ENCODE results near the gene NFKBIE.

The NFKBIE gene

DNA sequence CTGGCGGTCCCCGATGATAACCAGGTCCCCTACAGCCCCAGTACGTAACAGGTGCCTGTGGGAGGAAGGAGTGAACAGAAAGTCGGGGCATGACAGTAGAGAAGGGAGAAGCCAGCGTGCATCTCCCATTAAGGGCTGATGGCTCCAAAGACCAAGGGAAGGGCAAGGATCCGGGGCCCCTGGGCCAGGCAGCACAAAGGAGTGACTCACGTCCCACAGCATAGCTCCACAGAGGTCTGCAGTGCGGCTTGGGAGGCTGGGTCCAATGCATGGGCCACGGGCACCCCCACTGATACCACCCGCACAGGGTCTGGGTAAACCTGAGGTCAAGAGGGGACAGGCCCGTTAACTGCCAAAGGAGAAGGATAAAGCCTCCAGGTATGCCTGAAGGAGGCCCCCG, 37.5 kb upstream of the NFKBIE start:
- TF ChIP-seq CTCF (IDR thresholded peaks at IDR 0.05; ENCODE audit: insufficient read depth, missing control alignments), result no peak
- DNase-seq (ENCODE audit: insufficient read length, low spot score) (no peak), FAIRE-seq (no peak)

GRCh38 chr6:44301782-44302564, 36.6 kb upstream of the NFKBIE start:
- FAIRE-seq, result no peak
- no peak for DNase-seq (ENCODE audit: insufficient read length, low spot score)
- no peak for TF ChIP-seq CTCF (IDR thresholded peaks at IDR 0.05; ENCODE audit: insufficient read depth, missing control alignments)

DNA sequence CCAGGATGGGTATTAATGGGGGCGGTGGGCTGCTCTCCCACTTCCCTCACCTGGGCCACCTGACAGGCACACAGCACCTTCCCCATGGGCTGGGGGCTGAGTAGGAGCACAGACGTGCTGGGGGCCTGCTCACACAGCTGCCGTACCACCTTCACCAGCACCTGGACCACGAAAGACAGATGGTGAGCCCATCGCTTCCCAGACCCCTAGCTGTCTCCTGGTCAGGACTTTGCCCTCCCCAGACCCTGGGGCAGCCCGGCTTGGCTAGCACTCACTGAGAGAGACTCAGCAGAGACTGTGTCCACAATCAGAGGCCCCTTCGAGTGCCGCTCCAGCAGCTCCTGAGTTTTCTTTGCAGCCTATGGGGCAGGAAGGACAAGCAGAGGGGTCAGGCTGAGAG, 35.8 kb upstream of the NFKBIE start:
- FAIRE-seq, result no peak
- no peak for TF ChIP-seq CTCF (IDR thresholded peaks at IDR 0.05; ENCODE audit: insufficient read depth, missing control alignments)
- no peak for DNase-seq (ENCODE audit: insufficient read length, low spot score)

GRCh38 chr6:44300292-44300823, 35.0 kb upstream of the NFKBIE start:
- no peak for DNase-seq (ENCODE audit: insufficient read length, low spot score)
- no peak for TF ChIP-seq CTCF (IDR thresholded peaks at IDR 0.05; ENCODE audit: insufficient read depth, missing control alignments)
- FAIRE-seq, result no peak

GRCh38 chr6:44298864-44299263, 33.5 kb upstream of the NFKBIE start:
- DNase-seq (ENCODE audit: insufficient read length, low spot score) (no peak), FAIRE-seq (no peak)
- no peak for TF ChIP-seq CTCF (IDR thresholded peaks at IDR 0.05; ENCODE audit: insufficient read depth, missing control alignments)

DNA sequence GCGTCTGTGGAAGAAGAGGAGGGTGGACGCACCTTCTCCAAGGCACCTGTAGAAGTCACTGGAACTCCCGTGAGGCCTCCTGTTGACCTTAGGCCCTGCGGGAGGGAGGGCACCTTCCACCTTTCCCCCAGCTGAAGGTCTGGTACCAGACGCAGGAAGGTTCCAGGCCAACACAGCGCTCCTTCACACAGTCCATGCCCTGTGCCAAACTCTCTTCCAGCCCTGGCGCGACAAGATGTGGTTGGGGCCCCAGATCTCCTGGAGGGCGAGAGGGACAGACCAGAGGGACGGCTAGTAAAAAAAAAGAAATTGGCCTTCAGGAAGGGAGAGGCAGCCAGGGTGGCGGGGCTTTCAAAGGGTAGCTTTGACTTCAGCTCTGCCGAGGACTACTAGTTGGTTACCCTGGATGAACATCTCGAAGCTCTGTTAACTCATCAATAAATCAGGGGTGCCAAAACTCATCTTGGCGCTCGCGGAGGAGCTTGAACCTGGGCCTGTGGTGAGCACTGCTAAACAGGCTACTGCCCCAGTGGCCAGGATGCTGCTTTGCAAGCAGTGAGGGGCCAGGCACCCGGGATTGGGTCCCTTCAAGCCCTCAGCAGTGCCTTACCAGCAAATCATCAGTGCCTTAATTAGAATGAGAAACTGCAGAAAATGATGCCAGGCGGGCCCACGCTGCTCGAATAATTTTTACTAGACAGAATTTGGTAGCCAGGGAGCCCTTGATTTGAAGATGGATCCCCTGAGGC, 32.9 kb upstream of the NFKBIE start:
- DNase-seq (ENCODE audit: insufficient read length, low spot score), result no peak
- FAIRE-seq, result no peak
- no peak for TF ChIP-seq CTCF (IDR thresholded peaks at IDR 0.05; ENCODE audit: insufficient read depth, missing control alignments)
